ENCODE data around the gene ADARB2.

DNA sequence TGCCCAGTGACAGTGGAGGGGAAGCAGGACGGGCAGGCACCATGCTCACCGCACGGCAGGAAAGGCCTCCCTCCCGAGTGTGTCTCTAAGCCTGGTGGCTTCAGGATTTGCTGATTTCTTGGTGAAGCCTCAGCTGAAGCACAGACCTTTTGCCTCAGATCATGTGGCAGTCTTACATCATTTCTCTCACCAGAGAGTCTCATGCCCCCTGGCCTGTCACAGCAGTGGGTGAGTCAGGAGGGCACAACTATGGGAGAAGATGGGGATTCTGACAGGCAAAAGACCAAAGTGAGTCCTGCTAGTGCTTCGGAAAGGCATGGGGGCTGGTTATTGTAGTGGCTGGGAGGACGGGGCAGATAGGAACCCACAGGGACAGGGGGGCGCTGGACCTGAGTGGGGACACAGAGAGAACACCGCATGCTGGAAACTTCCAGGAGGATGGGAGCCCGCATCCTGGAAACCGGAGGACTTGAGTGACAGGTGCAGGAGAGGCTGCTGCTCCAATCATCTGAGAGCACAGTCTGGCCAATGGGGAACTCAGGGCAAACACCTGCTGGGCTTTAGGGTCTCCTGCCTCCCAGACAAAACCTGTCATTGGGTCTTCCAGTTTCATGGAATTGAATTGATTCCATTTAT, 166.8 kb downstream of the ADARB2 start:
- TF ChIP-seq, protein P1, sequence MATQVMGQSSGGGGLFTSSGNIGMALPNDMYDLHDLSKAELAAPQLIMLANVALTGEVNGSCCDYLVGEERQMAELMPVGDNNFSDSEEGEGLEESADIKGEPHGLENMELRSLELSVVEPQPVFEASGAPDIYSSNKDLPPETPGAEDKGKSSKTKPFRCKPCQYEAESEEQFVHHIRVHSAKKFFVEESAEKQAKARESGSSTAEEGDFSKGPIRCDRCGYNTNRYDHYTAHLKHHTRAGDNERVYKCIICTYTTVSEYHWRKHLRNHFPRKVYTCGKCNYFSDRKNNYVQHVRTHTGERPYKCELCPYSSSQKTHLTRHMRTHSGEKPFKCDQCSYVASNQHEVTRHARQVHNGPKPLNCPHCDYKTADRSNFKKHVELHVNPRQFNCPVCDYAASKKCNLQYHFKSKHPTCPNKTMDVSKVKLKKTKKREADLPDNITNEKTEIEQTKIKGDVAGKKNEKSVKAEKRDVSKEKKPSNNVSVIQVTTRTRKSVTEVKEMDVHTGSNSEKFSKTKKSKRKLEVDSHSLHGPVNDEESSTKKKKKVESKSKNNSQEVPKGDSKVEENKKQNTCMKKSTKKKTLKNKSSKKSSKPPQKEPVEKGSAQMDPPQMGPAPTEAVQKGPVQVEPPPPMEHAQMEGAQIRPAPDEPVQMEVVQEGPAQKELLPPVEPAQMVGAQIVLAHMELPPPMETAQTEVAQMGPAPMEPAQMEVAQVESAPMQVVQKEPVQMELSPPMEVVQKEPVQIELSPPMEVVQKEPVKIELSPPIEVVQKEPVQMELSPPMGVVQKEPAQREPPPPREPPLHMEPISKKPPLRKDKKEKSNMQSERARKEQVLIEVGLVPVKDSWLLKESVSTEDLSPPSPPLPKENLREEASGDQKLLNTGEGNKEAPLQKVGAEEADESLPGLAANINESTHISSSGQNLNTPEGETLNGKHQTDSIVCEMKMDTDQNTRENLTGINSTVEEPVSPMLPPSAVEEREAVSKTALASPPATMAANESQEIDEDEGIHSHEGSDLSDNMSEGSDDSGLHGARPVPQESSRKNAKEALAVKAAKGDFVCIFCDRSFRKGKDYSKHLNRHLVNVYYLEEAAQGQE (IDR thresholded peaks at IDR 0.05; ENCODE audit: insufficient replicate concordance, low read depth): no peak
- TF ChIP-seq POLR2AphosphoS5 (IDR thresholded peaks at IDR 0.05; ENCODE audit: low read depth): no peak
- TF ChIP-seq, protein P2, sequence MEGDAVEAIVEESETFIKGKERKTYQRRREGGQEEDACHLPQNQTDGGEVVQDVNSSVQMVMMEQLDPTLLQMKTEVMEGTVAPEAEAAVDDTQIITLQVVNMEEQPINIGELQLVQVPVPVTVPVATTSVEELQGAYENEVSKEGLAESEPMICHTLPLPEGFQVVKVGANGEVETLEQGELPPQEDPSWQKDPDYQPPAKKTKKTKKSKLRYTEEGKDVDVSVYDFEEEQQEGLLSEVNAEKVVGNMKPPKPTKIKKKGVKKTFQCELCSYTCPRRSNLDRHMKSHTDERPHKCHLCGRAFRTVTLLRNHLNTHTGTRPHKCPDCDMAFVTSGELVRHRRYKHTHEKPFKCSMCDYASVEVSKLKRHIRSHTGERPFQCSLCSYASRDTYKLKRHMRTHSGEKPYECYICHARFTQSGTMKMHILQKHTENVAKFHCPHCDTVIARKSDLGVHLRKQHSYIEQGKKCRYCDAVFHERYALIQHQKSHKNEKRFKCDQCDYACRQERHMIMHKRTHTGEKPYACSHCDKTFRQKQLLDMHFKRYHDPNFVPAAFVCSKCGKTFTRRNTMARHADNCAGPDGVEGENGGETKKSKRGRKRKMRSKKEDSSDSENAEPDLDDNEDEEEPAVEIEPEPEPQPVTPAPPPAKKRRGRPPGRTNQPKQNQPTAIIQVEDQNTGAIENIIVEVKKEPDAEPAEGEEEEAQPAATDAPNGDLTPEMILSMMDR (IDR thresholded peaks at IDR 0.05; ENCODE audit: insufficient read depth, low read length): no peak

All from HL-60 (cell line).